Glomerular visceral epithelial cell (primary cell): Measurements from ENCODE around the gene RBP5.
"Not testable (repeated sequence)": the region's sequence is repeated elsewhere in the genome, so short reads cannot be mapped to it uniquely, and the experiment has no call there.

Experiments
- DNase-seq: peaks from one replicate; pipeline ENCODE4 v3.0.0-alpha.2; 2016; ENCODE audit errors: extremely low spot score

The RBP5 gene

GRCh38 chr12:7122811-7123769 is 5.6 kb downstream of the RBP5 start:
- DNase-seq = no peak

- DNase-seq = no peak
These were observed 7.4 kb downstream of the RBP5 start for GRCh38 chr12:7121324-7121723.

GRCh38 chr12:7120166-7120565 is 8.5 kb downstream of the RBP5 start:
- no peak for DNase-seq

GRCh38 chr12:7118881-7119280 is 9.8 kb downstream of the RBP5 start:
- no peak for DNase-seq

GRCh38 chr12:7117670-7118069 is 11.0 kb downstream of the RBP5 start:
- no peak for DNase-seq

GRCh38 chr12:7116916-7117315 is 11.8 kb downstream of the RBP5 start:
- DNase-seq = no peak

- no peak for DNase-seq
These were observed 12.5 kb downstream of the RBP5 start for GRCh38 chr12:7116196-7116595.

GRCh38 chr12:7114851-7115250 is 13.8 kb downstream of the RBP5 start:
- no peak for DNase-seq

GRCh38 chr12:7114008-7114407 is 14.7 kb downstream of the RBP5 start:
- no peak for DNase-seq

- peak; percentile 53 for DNase-seq
These were observed 15.3 kb downstream of the RBP5 start for GRCh38 chr12:7113389-7113871.

- DNase-seq = no peak
These were observed 16.6 kb downstream of the RBP5 start for GRCh38 chr12:7112041-7112440.

GRCh38 chr12:7110661-7111060 is 18.0 kb downstream of the RBP5 start:
- no peak for DNase-seq

- DNase-seq = no peak
These were observed 19.1 kb downstream of the RBP5 start for GRCh38 chr12:7109572-7109920.

GRCh38 chr12:7108796-7109571 is 19.7 kb downstream of the RBP5 start, which contains the start of gene C1RL:
C1RL (minus strand) TSS chr12:7109214; CDS start chr12:7109180, 34 bp downstream.
- DNase-seq = peak; percentile 84

- peak; percentile 85 for DNase-seq
These were observed 20.5 kb downstream of the RBP5 start for GRCh38 chr12:7108003-7108795.

GRCh38 chr12:7107636-7108002 is 21.1 kb downstream of the RBP5 start:
- no peak for DNase-seq

- DNase-seq = not testable (repeated sequence)
These were observed 21.5 kb downstream of the RBP5 start for GRCh38 chr12:7107181-7107580.

GRCh38 chr12:7106082-7106481 is 22.6 kb downstream of the RBP5 start:
- DNase-seq = no peak

- no peak for DNase-seq
These were observed 24.7 kb downstream of the RBP5 start for GRCh38 chr12:7103837-7104584.

GRCh38 chr12:7102582-7102981 is 26.1 kb downstream of the RBP5 start:
- DNase-seq = no peak

GRCh38 chr12:7101694-7102131 is 27.0 kb downstream of the RBP5 start:
- DNase-seq = no peak
